ENCODE measurements around the gene SPTBN1. TPM values are rescaled to one million over a fixed set of nuclear protein-coding genes. Genes with fewer than 3 reads are reported as not detected.

The SPTBN1 gene
- total and polyA plus RNA-seq, 3 donors from 2014 or later, result 143 to 366 (median 278) TPM

GRCh38 chr2:54599326-54599710 is 143.2 kb downstream of the SPTBN1 start:
- 76 to 83% methylated on average over 5 of the region's 5 CpGs for WGBS, 2 donors
- DNase-seq, result no peak

GRCh38 chr2:54599914-54600313 is 143.8 kb downstream of the SPTBN1 start:
- 20 to 46% methylated on average over 2 to 4 of the region's 4 CpGs for WGBS, 2 donors
- Histone ChIP-seq H3K27ac (peak overlapping the region in 1 of 2 donors; percentile 58), H3K4me3 (no peak overlapping the region), H3K27me3 (no peaks in the 10 kb centered on the region), H3K36me3 (ENCODE audit: low read depth, missing control alignments) (no peaks in the 10 kb centered on the region), H3K4me1 (peaks cover 76% of the 10 kb centered on the region), H3K9me3 (no peaks in the 10 kb centered on the region)
- peak; percentile 37 for DNase-seq
- intact Hi-C loops (cut with DNase I; ENCODE audit: low total_unique reads), result no loop called here
- TF ChIP-seq POLR2A (IDR thresholded peaks at IDR 0.05) (no peak), CTCF (IDR thresholded peaks at IDR 0.05) (no peak)

More at GRCh38 chr2:54599326-54599710, 143.2 kb downstream of the SPTBN1 start:
- no peaks in the 10 kb centered on the region for H3K27me3 ChIP-seq
- intact Hi-C loops (cut with DNase I; ENCODE audit: low total_unique reads), result no loop called here
- no peaks in the 10 kb centered on the region for H3K9me3 ChIP-seq
- H3K4me3 ChIP-seq, result no peak overlapping the region
- TF ChIP-seq POLR2A (IDR thresholded peaks at IDR 0.05), result no peak
- no peak for TF ChIP-seq CTCF (IDR thresholded peaks at IDR 0.05)
- H3K27ac ChIP-seq, result peak overlapping the region in 1 of 2 donors; percentile 58
- peaks cover 70% of the 10 kb centered on the region for H3K4me1 ChIP-seq
- H3K36me3 ChIP-seq (ENCODE audit: low read depth, missing control alignments), result no peaks in the 10 kb centered on the region

- Histone ChIP-seq H3K9me3 (no peaks in the 10 kb centered on the region), H3K4me1 (peaks cover 72% of the 10 kb centered on the region)
- intact Hi-C loops (cut with DNase I; ENCODE audit: low total_unique reads), result no loop called here
These were observed 145.2 kb downstream of the SPTBN1 start for GRCh38 chr2:54601339-54601738.

GRCh38 chr2:54602736-54603322 is 146.7 kb downstream of the SPTBN1 start:
- 54 to 58% methylated on average over 5 of the region's 5 CpGs for WGBS, 2 donors
- no peaks in the 10 kb centered on the region for H3K27me3 ChIP-seq
- H3K36me3 ChIP-seq (ENCODE audit: low read depth, missing control alignments), result no peaks in the 10 kb centered on the region
- peaks cover 74% of the 10 kb centered on the region for H3K4me1 ChIP-seq
- TF ChIP-seq CTCF (IDR thresholded peaks at IDR 0.05), result no peak
- no peak for TF ChIP-seq POLR2A (IDR thresholded peaks at IDR 0.05)
- H3K9me3 ChIP-seq, result no peaks in the 10 kb centered on the region
- peak overlapping the region; percentile 12 to 67 for H3K27ac ChIP-seq
- intact Hi-C loops (cut with DNase I; ENCODE audit: low total_unique reads), result no loop called here
- no peak for DNase-seq
- H3K4me3 ChIP-seq, result no peak overlapping the region

More at GRCh38 chr2:54601339-54601738, 145.2 kb downstream of the SPTBN1 start:
- Histone ChIP-seq H3K36me3 (ENCODE audit: low read depth, missing control alignments) (no peaks in the 10 kb centered on the region), H3K4me3 (no peak overlapping the region), H3K27ac (peak overlapping the region in 1 of 2 donors; percentile 60), H3K27me3 (no peaks in the 10 kb centered on the region)
- TF ChIP-seq POLR2A (IDR thresholded peaks at IDR 0.05), result no peak
- no peak for TF ChIP-seq CTCF (IDR thresholded peaks at IDR 0.05)
- 41 to 43% methylated on average over 2 of the region's 2 CpGs for WGBS, 2 donors
- no peak for DNase-seq

- H3K36me3 ChIP-seq (ENCODE audit: low read depth, missing control alignments), result no peaks in the 10 kb centered on the region
- H3K27me3 ChIP-seq, result no peaks in the 10 kb centered on the region
- 37 to 39% methylated on average over 3 of the region's 3 CpGs for WGBS, 2 donors
- TF ChIP-seq CTCF (IDR thresholded peaks at IDR 0.05), result no peak
- no peak for TF ChIP-seq POLR2A (IDR thresholded peaks at IDR 0.05)
- peaks cover 77% of the 10 kb centered on the region for H3K4me1 ChIP-seq
- H3K27ac ChIP-seq, result peak overlapping the region; percentile 12 to 67
- H3K4me3 ChIP-seq, result no peak overlapping the region
- DNase-seq, result no peak
- H3K9me3 ChIP-seq, result no peaks in the 10 kb centered on the region
- intact Hi-C loops (cut with DNase I; ENCODE audit: low total_unique reads), result no loop called here
These were observed 147.2 kb downstream of the SPTBN1 start for GRCh38 chr2:54603357-54603756.
